PFSK-1 (cell line): ENCODE results near the gene ENTHD1.

Experiments used
- FOXP2 ChIP-seq: optimal IDR thresholded peaks from 2 replicates; pipeline ENCODE3; 2011; ENCODE audit warnings: borderline replicate concordance, control low read depth, inconsistent platforms; ENCODE audit not compliant: insufficient read depth; ENCODE audit errors: extremely low read length, extremely low read depth
- POLR2AphosphoS5 ChIP-seq: IDR thresholded peaks from 2 replicates; pipeline ENCODE4 v1.6.1; 2012; ENCODE audit warnings: low read depth, mild to moderate bottlenecking, control low read depth, low read length, moderate library complexity
- REST ChIP-seq, 2 experiments: IDR thresholded peaks; 2 replicates each; pipeline versions ENCODE4 v1.6.1 to v1.8.0; 2011 to 2012; ENCODE audit warnings: low read depth in 2 of 2, low read length in 2 of 2, control low read depth in 1 of 2, inconsistent platforms in 1 of 2, mild to moderate bottlenecking in 1 of 2, moderate library complexity in 1 of 2; ENCODE audit not compliant: insufficient read depth in 1 of 2
- SIN3A ChIP-seq: IDR thresholded peaks from 2 replicates; pipeline ENCODE4 v1.6.1; 2012; ENCODE audit warnings: mild to moderate bottlenecking, low read length, moderate library complexity, borderline replicate concordance; ENCODE audit not compliant: insufficient read depth
- TAF1 ChIP-seq: IDR thresholded peaks from 2 replicates; pipeline ENCODE4 v1.6.1; 2012; ENCODE audit warnings: low read length, control low read depth, borderline replicate concordance; ENCODE audit not compliant: insufficient read depth

Gene ENTHD1

DNA sequence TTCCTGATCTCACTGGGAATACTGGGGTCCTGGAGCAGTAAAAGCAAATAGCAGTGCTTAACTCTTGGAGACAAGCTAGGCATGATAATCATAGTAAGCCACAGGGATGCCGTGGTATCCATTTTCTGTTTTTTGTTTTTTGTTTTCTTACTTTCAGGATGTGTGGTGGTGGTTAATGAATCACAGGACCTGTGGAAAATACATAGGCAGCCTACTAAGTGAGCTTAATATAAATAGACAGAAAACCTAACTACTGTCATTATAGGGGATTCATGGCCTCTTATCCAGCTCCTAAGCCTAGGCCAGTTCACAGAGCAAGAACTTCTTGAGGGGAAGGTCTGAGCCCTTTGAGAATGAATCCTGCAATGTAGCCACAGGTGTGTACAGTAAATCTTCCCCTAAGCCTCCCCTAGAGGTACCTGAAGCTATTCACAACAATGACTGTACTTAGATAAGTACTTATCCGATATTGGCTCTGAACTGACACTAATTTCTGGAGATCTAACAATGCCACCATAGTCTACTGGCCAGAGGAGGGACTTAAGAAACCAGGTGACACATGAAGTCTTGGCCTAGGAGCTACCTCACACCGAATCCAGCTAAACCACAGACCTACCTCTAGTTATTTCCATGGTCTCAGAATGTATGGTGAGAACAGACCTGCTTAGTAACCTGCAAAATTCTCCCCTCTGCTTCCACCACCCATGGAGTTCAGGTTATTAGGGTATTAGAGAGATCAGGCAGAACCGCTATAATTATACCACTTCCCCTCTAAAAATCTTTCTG lies 83.6 kb downstream of the ENTHD1 start:
- TF ChIP-seq TAF1 (no peak), REST (IDR thresholded peaks at IDR 0.05; ENCODE audit: insufficient read depth in 1 of 2, low read depth in 2 of 2, low read length in 2 of 2) (no peak), POLR2AphosphoS5 (no peak), FOXP2 (no peak), SIN3A (no peak)

- TF ChIP-seq TAF1 (no peak), POLR2AphosphoS5 (no peak)
Observed at GRCh38 chr22:39808081-39808480, 85.5 kb downstream of the ENTHD1 start.

GRCh38 chr22:39806109-39806508 lies 87.5 kb downstream of the ENTHD1 start:
- TF ChIP-seq TAF1: no peak
- no peak for TF ChIP-seq SIN3A
- no peak for TF ChIP-seq FOXP2
- TF ChIP-seq POLR2AphosphoS5: no peak
- no peak for TF ChIP-seq REST (IDR thresholded peaks at IDR 0.05; ENCODE audit: insufficient read depth in 1 of 2, low read depth in 2 of 2, low read length in 2 of 2)

- no peak for TF ChIP-seq POLR2AphosphoS5
Observed at GRCh38 chr22:39805117-39805516, 88.4 kb downstream of the ENTHD1 start.

- TF ChIP-seq POLR2AphosphoS5 (no peak), REST (IDR thresholded peaks at IDR 0.05; ENCODE audit: insufficient read depth in 1 of 2, low read depth in 2 of 2, low read length in 2 of 2) (no peak), SIN3A (no peak), FOXP2 (no peak), TAF1 (no peak)
Observed at GRCh38 chr22:39802682-39803081, 90.9 kb downstream of the ENTHD1 start.

DNA sequence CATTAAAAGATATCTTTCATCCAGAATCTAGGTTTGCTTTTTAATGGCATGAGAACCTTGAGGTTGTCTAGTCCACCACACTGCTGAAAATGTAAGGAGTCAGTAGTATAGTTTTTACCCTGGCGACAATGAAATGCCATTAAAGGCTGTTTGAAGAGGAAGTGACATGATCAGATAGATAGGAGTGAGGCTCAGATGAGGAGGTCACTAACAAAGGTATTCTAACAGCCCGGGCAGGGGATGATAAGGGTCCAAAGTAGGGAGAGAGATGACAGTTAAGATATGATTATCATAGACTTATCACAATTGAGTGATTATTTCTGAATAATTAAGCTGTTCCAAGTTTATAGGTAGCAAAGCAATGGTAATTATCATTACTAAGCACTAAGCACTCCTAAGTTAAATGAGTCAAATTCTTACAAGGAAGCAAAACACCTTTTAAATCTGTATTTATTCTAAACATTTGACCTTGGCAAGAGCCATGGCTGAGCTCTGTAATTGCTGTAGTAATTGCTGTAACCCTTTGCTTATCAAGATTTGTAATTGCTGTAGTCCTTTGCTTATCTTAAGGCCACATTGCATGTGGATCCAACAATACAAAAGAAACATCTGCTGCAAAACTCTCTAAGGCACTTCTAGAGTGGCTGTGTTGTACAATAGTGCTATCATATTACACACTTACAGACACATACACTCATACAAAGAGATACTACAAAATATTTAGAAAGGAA lies 92.6 kb downstream of the ENTHD1 start:
- TF ChIP-seq REST (IDR thresholded peaks at IDR 0.05; ENCODE audit: insufficient read depth in 1 of 2, low read depth in 2 of 2, low read length in 2 of 2) (no peak), TAF1 (no peak), FOXP2 (no peak), SIN3A (no peak), POLR2AphosphoS5 (no peak)
